NCI-H510A (cell line): Measurements from ENCODE around the gene TWIST2.

Experiments used
- DNase-seq: peaks from one replicate; lab custom pipeline; 2025; lab: John Stamatoyannopoulos, UW

The TWIST2 gene

GRCh38 chr2:238872628-238873380 is 24.9 kb downstream of the TWIST2 start:
- no peak for DNase-seq

DNA sequence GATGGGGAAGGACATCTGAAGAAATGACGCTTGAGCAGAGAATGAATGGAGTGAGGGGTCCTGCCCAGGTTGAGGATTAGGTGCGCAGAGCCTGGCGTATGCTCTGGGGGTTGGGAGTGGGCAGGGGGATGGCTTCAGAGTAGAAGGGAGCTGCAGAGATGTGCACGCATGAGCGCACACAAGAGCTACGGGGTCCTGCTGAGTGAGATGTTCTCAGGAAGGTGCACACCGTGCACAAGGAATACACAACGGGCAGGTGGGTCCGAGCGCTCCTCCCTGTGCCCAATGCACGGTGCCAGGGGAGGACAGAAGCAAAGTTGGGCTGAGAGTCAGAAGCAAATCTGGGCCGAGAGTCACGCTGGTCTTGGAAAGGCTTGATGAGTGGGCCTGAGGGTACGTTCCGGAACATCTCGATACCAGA is 25.5 kb downstream of the TWIST2 start:
- no peak for DNase-seq

DNA sequence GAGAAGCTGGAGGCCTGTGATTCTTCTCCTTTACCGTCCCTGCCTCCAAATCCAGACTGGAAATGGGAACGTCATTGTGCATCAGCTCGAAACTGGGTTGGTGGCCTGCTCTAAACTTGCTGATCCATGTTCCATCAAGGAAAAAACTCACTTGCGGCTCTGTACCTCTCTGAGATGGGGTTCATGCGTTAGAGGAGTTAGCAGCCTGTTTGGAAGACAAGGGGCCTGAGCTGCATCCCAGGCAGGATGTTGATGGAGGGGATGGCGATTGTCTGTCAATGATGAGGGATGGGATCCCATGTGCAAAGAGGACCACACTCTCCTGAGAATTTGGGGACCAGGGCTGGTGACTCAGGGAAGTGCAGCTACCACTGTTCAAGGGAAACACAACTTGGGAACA is 26.0 kb downstream of the TWIST2 start:
- no peak for DNase-seq

GRCh38 chr2:238874330-238875050 is 26.6 kb downstream of the TWIST2 start:
- DNase-seq: no peak

DNA sequence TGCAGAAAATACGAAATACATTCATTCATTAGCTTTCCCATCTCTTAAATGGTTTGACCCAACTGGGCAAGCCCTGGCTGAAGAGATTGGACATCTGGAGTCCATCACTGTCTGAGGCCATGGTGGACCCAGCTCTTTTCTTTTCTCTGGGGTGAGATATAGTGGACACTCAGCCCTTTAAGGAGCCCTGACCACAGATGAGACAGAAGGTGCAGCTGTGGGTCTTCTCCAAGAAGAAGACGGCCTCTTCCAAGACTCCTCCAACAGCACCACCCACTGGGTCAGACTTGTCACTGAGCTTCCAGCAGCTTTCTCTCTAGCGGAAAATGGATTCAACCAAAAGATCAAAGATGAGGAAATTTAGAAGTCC is 27.2 kb downstream of the TWIST2 start:
- DNase-seq: no peak

GRCh38 chr2:238875471-238876231 is 27.8 kb downstream of the TWIST2 start:
- DNase-seq: no peak

GRCh38 chr2:238876232-238876630 is 28.3 kb downstream of the TWIST2 start:
- DNase-seq: no peak

GRCh38 chr2:238878051-238878735 is 30.3 kb downstream of the TWIST2 start:
- DNase-seq: no peak

DNA sequence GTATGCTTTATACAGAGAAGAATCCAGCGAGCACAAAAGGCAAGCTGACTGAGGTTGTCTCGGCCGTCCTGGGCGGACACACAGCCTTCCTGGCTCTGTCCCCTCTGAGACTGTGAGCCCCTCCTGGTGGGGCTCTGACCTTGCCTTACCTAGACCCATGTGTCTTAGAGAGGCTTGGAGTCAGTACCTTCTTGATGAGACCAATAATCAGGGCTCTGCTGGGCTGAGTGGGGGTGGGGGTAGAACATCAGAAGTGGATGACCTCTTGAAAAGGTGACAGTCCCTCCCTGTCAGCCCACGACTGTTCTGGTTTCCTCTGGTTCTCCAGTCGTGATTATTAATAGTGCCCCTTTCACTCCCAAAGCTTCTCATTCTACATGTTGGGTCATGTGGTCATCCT is 31.2 kb downstream of the TWIST2 start:
- no peak for DNase-seq

DNA sequence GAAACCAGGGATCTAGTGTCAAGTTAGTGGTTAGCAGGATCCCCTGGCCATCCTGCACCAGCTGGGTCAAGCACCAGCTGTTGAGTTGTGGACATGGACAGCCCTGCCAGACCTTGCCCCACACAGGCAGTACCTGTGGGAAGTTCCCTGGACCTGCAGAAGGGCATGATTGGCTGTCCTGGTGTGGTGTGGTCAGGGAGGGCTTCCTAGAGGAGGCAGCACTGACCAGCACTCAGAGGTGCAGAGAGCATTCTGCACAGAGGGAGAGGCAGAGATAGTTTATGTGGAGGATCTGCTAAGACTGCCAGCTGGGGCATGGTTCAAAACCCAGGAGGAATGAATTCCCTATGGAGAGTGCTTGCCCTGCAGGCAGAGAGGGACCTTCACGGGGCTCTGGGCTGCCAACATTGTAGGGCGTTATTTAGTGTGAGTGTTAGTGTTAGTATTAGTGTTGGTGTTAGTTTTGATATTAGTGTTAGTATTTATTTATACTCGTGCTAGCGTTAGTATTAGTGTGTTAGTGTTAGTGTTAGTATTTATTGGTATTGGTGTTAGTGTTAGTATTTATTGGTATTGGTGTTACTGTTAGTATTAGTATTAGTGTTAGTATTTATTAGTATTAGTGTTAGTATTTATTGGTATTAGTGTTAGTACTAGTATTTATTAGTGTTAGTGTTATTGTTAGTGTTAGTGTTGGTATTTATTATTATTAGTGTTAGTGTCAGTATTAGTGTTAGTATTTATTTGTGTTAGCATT is 31.9 kb downstream of the TWIST2 start:
- no peak for DNase-seq

GRCh38 chr2:238881353-238882081 is 33.6 kb downstream of the TWIST2 start:
- DNase-seq: no peak

DNA sequence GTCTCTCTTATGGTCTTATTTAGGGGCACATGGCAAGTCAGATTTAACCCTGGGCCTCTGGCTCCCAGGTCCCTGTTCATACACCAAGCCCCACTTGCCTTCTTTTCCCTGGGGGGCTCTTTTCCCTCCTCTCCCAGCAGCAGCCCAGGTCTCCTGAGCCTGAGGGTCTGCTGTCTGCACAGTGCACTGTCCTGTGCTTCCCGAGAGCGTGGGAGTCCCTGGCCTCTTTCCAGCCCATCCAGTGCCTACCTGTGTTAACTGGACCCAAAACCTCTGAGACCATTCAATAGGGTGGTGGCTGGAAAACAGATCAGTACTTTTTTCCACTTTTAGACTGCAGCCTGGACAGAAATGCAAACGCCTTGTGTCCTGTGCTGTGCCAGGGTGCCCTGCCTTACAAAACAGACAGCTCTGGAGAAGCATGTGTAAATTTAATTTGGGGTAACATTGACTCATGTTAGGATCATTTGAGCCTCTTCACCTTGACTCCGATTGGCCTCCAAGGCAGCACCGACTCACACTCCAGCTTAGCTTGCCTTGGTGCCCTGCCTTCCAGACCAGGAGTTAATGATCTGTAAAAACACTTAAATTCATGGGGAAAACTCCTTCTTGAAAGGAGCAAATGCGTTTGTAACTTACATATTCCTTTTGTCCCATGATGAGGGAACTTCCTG is 34.3 kb downstream of the TWIST2 start:
- no peak for DNase-seq

- no peak for DNase-seq
Observed at GRCh38 chr2:238883421-238883901, 35.6 kb downstream of the TWIST2 start.

DNA sequence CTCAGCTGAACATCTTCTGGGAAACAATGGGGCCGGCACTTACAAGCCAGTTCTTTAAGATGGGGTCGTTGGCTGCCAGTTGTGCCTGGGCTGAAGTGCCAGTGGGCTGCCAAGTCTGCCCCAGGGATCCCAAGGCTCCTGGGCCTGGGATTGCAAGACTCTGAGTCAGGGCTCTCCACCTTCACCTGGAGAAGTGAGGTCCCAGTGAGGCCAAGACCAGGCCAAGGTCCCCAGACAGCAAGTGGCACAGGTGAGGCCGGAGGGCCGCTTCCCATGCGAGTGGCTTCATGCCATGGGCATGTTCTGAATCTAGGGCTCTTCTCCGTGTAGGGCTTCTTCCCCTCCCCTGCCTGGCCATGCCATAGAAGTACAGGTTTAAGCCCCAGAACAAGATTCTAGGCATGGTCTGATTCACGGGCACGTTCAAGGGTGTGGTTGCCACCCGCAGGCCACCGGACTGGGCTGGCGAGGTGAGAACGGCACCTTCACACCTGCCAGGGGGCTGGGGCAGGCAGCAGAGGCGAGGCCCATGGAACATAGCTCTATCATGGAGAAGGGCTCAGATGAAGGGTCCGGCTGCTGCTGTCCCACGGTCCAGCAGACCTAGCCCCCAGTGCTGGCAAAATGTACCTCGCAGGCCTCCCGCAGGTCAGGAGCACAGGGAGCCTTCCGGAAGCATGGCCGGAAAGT is 36.4 kb downstream of the TWIST2 start:
- DNase-seq: no peak

- DNase-seq: no peak
Observed at GRCh38 chr2:238884812-238885408, 37.0 kb downstream of the TWIST2 start.

GRCh38 chr2:238886453-238887094 is 38.7 kb downstream of the TWIST2 start:
- DNase-seq: no peak

DNA sequence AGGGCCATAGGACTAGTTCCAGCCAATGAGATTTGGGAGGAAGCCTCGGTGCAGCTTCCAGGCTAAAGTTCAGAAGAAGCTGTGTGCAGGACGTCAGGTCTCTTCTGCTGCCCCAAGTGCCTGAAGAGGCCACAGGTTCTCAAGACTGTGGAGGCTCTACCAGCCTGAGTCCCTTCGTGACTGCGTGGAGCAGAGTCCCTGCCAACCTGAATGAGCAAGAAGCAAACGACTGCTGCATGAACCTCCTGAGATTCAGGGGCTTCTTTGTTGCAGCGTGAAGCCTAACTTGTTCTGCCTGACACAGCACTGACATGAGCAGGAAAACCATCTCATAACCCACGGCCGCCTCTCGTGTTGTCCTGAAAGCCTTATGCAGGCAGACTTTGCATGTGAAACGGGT is 39.7 kb downstream of the TWIST2 start:
- DNase-seq: no peak

DNA sequence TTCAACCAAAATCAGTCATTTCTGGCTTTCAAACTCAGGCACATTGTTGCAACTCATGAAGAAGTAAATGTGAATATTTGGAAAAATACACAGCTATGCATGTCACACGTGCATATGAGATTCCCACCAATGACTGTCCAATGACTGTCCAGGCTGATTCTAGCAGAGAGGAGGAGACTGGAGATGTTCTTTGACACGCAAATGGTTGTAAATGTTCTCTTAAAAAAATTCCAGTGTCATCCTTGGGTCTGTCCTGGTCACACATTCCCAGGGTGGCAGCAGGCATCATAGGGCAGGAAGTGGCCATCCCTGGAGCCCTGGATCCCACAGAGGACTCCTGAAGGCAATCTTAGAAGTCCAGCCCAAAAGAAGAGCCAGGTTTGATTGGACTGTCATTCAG is 40.9 kb downstream of the TWIST2 start:
- DNase-seq: no peak

DNA sequence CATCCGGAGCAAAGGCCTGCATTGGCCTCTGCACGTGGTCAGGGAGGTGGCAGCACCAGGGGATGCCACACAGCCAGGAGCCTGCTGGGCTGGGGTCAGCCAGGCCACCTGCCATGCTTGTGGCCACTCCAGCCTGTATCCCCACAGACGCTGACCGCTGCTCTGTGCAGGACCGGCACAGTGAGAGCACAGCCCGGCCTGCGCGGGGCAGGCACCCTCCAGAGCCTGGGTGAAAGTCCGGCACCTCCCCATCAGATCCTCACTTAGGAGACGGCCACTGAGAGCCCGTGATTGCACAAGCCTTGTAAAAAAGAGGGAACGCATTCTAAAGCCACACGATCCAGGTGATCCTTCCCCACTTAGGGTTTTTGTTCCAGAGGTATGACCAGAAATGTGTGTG is 42.2 kb downstream of the TWIST2 start:
- DNase-seq: no peak
